Mesenchymal stem cell (in vitro differentiated cells and primary cell): ENCODE data around the gene RBM6.

Source experiments
- DNase-seq: peaks from one replicate; pipeline ENCODE4 v3.0.0-alpha.2; 2013
- H2AFZ ChIP-seq: one replicate; pipeline ENCODE4 v1.6.1; 2013; ENCODE audit warnings: low read depth, mild to moderate bottlenecking, control low read depth, inconsistent platforms, low read length, moderate library complexity
- H2AK5ac ChIP-seq: 2 replicates; pipeline ENCODE4 v1.6.1; 2013; ENCODE audit warnings: low read length, moderate library complexity, mild to moderate bottlenecking, inconsistent platforms; ENCODE audit not compliant: severe bottlenecking
- H2BK120ac ChIP-seq: one replicate; pipeline ENCODE4 v1.6.1; 2013; ENCODE audit warnings: low read depth, mild to moderate bottlenecking, inconsistent platforms, low read length, moderate library complexity
- H2BK12ac ChIP-seq, 2 experiments: one replicate each; pipeline ENCODE4 v1.6.1; 2013; ENCODE audit warnings: inconsistent platforms in 2 of 2, low read length in 2 of 2, mild to moderate bottlenecking in 2 of 2, moderate library complexity in 2 of 2, control low read depth in 1 of 2
- H2BK15ac ChIP-seq: one replicate; pipeline ENCODE4 v1.6.1; 2013; ENCODE audit warnings: mild to moderate bottlenecking, low read depth, inconsistent platforms; ENCODE audit not compliant: poor library complexity, severe bottlenecking
- H2BK5ac ChIP-seq: 2 replicates; pipeline ENCODE4 v1.6.1; 2013; ENCODE audit warnings: low read depth, mild to moderate bottlenecking, low read length, control low read depth, inconsistent platforms; ENCODE audit not compliant: poor library complexity, severe bottlenecking
- H3K14ac ChIP-seq, 2 experiments: one replicate each; pipeline ENCODE4 v1.6.1; 2013; ENCODE audit warnings: inconsistent platforms in 2 of 2, low read length in 2 of 2, control low read depth in 1 of 2, mild to moderate bottlenecking in 1 of 2, moderate library complexity in 1 of 2
- H3K18ac ChIP-seq, 2 experiments: one replicate each; pipeline ENCODE4 v1.6.1; 2013; ENCODE audit warnings: inconsistent platforms in 2 of 2, low read length in 2 of 2, control low read depth in 1 of 2, low read depth in 1 of 2, mild to moderate bottlenecking in 1 of 2
- H3K23ac ChIP-seq, 2 experiments: one replicate each; pipeline ENCODE4 v1.6.1; 2013; ENCODE audit warnings: inconsistent platforms in 2 of 2, low read length in 2 of 2, mild to moderate bottlenecking in 2 of 2, moderate library complexity in 2 of 2, control low read depth in 1 of 2
- H3K27ac ChIP-seq: 2 replicates; pipeline ENCODE4 v1.5.1; 2013; ENCODE audit warnings: mild to moderate bottlenecking, moderate library complexity, low read length, control low read depth, inconsistent platforms; ENCODE audit not compliant: poor library complexity, severe bottlenecking
- H3K27me3 ChIP-seq, 2 experiments: 2 replicates each; pipeline versions ENCODE4 v1.6.1 to v1.7.0; 2013; ENCODE audit warnings: low read length in 2 of 2, mild to moderate bottlenecking in 2 of 2, moderate library complexity in 2 of 2, control low read depth in 1 of 2, inconsistent platforms in 1 of 2; ENCODE audit not compliant: control insufficient read depth in 1 of 2, insufficient read depth in 1 of 2
- H3K36me3 ChIP-seq, 2 experiments: 2 replicates each; pipeline versions ENCODE4 v1.6.1 to v1.7.0; 2013; ENCODE audit warnings: low read length in 2 of 2, control low read depth in 1 of 2, inconsistent platforms in 1 of 2, low read depth in 1 of 2, mild to moderate bottlenecking in 1 of 2; ENCODE audit not compliant: insufficient read depth in 2 of 2, control insufficient read depth in 1 of 2
- H3K4ac ChIP-seq, 2 experiments: one replicate each; pipeline ENCODE4 v1.6.1; 2013; ENCODE audit warnings: inconsistent platforms in 2 of 2, low read length in 2 of 2, mild to moderate bottlenecking in 2 of 2, moderate library complexity in 2 of 2, control low read depth in 1 of 2, low read depth in 1 of 2
- H3K4me1 ChIP-seq: 2 replicates; pipeline ENCODE4 v1.6.1; 2013; ENCODE audit warnings: low read depth, low read length, control low read depth; ENCODE audit not compliant: control insufficient read depth, insufficient read depth
- H3K4me2 ChIP-seq: 2 replicates; pipeline ENCODE4 v1.6.1; 2013; ENCODE audit warnings: low read length, mild to moderate bottlenecking, inconsistent platforms; ENCODE audit not compliant: poor library complexity, severe bottlenecking
- H3K4me3 ChIP-seq, 2 experiments: 2 replicates each; pipeline versions ENCODE4 v1.5.1 to v1.7.0; 2013; ENCODE audit warnings: low read length in 2 of 2, mild to moderate bottlenecking in 2 of 2, control low read depth in 1 of 2, low read depth in 1 of 2; ENCODE audit not compliant: insufficient read depth in 1 of 2
- H3K79me1 ChIP-seq: replicated peaks from 2 replicates; pipeline ENCODE4 v1.6.1; 2013; ENCODE audit warnings: mild to moderate bottlenecking, control low read depth, low read length, inconsistent platforms; ENCODE audit not compliant: poor library complexity, severe bottlenecking
- H3K9ac ChIP-seq: 2 replicates; pipeline ENCODE4 v1.7.0; 2013; ENCODE audit warnings: mild to moderate bottlenecking, low read length, moderate library complexity
- H3K9me3 ChIP-seq: 2 replicates; pipeline ENCODE4 v1.7.0; 2013; ENCODE audit warnings: mild to moderate bottlenecking, low read length; ENCODE audit not compliant: control insufficient read depth
- H4K8ac ChIP-seq: one replicate; pipeline ENCODE4 v1.6.1; 2013; ENCODE audit warnings: inconsistent platforms, mild to moderate bottlenecking, low read length, moderate library complexity
- H4K91ac ChIP-seq: one replicate; pipeline ENCODE4 v1.6.1; 2013; ENCODE audit warnings: mild to moderate bottlenecking, low read length, inconsistent platforms
- WGBS: methylation state at CpG from one replicate; pipeline ENCODE4 v1.1.7; 2013; ENCODE audit warnings: mixed read lengths; 5-methylcytosine and 5-hydroxymethylcytosine counted together

RBM6 gene

DNA sequence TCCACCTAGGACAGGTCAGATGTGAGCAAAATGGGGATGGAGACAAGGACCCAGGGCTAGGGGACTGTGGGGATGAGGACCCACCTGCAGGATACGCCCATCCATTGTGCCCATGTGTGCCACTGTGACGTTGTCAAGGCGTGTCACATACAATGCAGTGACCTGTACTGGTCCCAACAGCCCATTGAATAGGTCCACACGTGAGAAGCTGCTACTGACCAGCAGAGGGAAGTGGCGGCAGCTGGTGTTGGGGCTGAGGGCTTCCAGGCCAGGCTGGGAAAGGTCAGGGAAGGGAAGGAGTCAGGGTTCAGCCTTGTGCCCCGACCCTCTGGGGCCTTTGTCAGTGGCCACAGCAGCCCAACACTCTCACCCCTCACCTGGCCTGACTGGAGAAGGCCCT lies 41.0 kb upstream of the RBM6 start:
- no peak overlapping the region for H3K18ac ChIP-seq

GRCh38 chr3:49899815-49900214 lies 40.1 kb upstream of the RBM6 start:
- H4K8ac ChIP-seq, result no peak overlapping the region
- H3K9me3 ChIP-seq, result no peaks in the 10 kb centered on the region
- H3K4ac ChIP-seq, result no peak overlapping the region
- no peaks in the 10 kb centered on the region for H3K79me1 ChIP-seq
- no peak overlapping the region for H3K23ac ChIP-seq
- no peak overlapping the region for H3K9ac ChIP-seq
- H3K18ac ChIP-seq, result no peak overlapping the region
- no peak overlapping the region for H3K4me3 ChIP-seq
- H3K4me2 ChIP-seq, result no peak overlapping the region
- no peak overlapping the region for H3K27ac ChIP-seq
- H4K91ac ChIP-seq, result no peak overlapping the region
- H2BK120ac ChIP-seq, result no peak overlapping the region
- no peak overlapping the region for H3K14ac ChIP-seq
- DNase-seq, result no peak
- peaks cover 7 to 14% of the 10 kb centered on the region in 2 experiments for H3K27me3 ChIP-seq
- H3K36me3 ChIP-seq, result no peaks in the 10 kb centered on the region
- H2AK5ac ChIP-seq, result no peak overlapping the region
- H2AFZ ChIP-seq, result no peak overlapping the region
- H2BK12ac ChIP-seq, result no peak overlapping the region
- H2BK5ac ChIP-seq, result no peak overlapping the region
- WGBS, result 55% methylated on average over 5 of the region's 5 CpGs
- no peak overlapping the region for H2BK15ac ChIP-seq
- H3K4me1 ChIP-seq, result peaks cover 13% of the 10 kb centered on the region

More for the DNA sequence above, 41.0 kb upstream of the RBM6 start:
- Histone ChIP-seq H3K27me3 (peaks cover 7 to 14% of the 10 kb centered on the region in 2 experiments), H3K4ac (no peak overlapping the region), H3K27ac (no peak overlapping the region), H4K8ac (no peak overlapping the region), H2BK5ac (no peak overlapping the region), H3K4me3 (no peak overlapping the region), H2BK120ac (no peak overlapping the region), H3K14ac (no peak overlapping the region), H3K9me3 (no peaks in the 10 kb centered on the region), H2BK12ac (no peak overlapping the region), H3K4me1 (peaks cover 12% of the 10 kb centered on the region), H3K4me2 (no peak overlapping the region), H2AK5ac (no peak overlapping the region), H3K23ac (no peak overlapping the region), H3K79me1 (no peaks in the 10 kb centered on the region), H3K36me3 (no peaks in the 10 kb centered on the region), H4K91ac (peak overlapping the region; percentile 13), H2AFZ (no peak overlapping the region), H2BK15ac (no peak overlapping the region), H3K9ac (no peak overlapping the region)
- 66% methylated on average over 6 of the region's 6 CpGs for WGBS
- DNase-seq, result no peak

DNA sequence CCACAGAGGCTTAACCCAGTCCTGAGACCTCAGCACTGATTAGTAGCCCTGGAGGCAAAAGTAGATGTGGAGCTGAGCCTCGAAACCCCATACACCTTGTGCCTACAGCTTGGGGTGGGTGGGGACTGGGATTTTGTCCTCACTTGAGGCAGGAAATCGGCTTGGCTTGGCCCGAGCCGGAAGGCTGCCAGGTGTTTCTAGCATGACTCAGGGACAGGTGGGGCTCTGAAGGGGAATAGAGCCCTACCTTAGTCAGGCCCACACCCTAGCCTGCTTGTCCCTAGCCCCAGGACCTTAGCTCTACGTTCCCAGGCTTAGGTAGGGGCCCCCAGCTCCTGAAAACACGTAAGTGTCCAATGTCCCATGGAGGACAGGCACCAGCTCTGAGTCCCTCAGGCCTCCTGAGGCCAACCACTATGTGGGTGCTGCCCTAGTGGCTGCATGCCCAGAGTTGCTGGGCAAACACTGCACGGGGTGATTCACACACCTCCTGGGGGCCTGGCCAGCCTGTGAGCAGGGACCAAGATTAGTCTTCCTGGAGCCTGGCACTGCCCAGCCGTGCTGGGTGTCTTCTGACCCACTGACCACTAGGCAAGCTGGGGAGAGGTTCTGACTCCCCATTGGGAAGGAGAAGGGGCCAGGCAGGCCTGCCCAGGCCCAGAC lies 39.3 kb upstream of the RBM6 start:
- DNase-seq, result no peak
- Histone ChIP-seq H2BK120ac (no peak overlapping the region), H3K79me1 (no peaks in the 10 kb centered on the region), H3K4me1 (peaks cover 13% of the 10 kb centered on the region), H3K18ac (no peak overlapping the region), H2BK12ac (no peak overlapping the region), H3K9ac (no peak overlapping the region), H3K14ac (peak overlapping the region in 1 of 2 experiments; percentile 44), H3K36me3 (no peaks in the 10 kb centered on the region), H2AFZ (no peak overlapping the region), H4K91ac (no peak overlapping the region), H2BK15ac (no peak overlapping the region), H3K4ac (no peak overlapping the region), H4K8ac (no peak overlapping the region), H3K27me3 (peaks cover 7 to 11% of the 10 kb centered on the region in 2 experiments), H3K4me3 (no peak overlapping the region), H3K23ac (no peak overlapping the region), H3K27ac (no peak overlapping the region), H3K4me2 (no peak overlapping the region), H3K9me3 (no peaks in the 10 kb centered on the region), H2BK5ac (no peak overlapping the region), H2AK5ac (no peak overlapping the region)
- 79% methylated on average over 8 of the region's 8 CpGs for WGBS

DNA sequence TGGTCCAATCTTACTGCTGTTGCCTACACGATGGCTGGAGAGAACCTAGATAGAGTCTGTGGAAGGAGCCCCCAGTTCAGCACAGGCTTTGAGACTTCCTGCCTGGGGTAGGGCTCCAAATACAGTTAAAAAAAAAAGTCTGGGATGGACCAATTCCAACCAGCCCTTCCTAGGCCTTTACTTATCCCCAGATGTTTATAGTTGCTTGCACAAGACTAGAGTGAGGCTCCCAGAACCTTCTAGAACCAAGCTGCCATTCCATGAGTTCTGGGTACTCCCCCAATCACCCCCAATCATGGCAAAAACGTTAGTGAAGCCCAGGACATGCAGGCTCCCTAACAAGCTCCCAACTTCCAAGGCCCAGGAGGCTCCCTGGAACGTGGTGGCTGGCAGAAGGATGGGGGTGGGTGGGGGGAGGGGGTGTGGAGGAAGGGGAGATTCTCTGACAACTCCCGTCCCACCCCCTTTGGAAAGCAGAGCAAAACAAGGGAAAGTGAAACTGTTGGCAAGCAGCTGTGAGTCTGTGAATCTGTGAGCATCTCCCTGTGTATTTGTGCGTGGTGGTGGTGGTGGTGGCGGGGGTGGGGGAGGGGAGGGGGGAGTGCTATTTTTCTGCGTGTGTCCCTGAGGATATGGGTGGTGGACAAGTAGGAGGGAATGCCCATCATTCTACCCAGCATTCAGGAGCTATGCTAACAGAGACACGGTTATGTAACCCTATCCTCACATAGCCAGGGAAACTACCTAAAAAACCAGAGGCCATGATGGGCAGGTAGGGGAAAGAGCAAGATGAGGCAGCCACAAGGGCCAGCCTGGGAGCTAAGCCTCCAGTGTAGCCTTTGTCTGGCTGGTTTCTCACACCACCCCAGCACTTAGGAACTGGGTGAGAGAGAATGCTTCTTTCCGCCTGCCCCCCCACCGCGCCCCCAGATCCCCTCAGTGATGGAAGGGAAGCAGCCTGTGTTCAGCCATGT lies 38.3 kb upstream of the RBM6 start:
- H3K4me1 ChIP-seq, result peaks cover 19% of the 10 kb centered on the region
- 80% methylated on average over 5 of the region's 11 CpGs for WGBS
- no peak overlapping the region for H4K8ac ChIP-seq
- H3K4ac ChIP-seq, result no peak overlapping the region
- H3K14ac ChIP-seq, result no peak overlapping the region
- H3K9me3 ChIP-seq, result no peaks in the 10 kb centered on the region
- H4K91ac ChIP-seq, result no peak overlapping the region
- no peak overlapping the region for H2BK120ac ChIP-seq
- peak; percentile 26 for DNase-seq
- no peaks in the 10 kb centered on the region for H3K36me3 ChIP-seq
- H2BK5ac ChIP-seq, result no peak overlapping the region
- H3K27ac ChIP-seq, result no peak overlapping the region
- no peak overlapping the region for H3K4me3 ChIP-seq
- no peak overlapping the region for H3K9ac ChIP-seq
- no peak overlapping the region for H3K23ac ChIP-seq
- peaks cover 0 to 6% of the 10 kb centered on the region in 2 experiments for H3K27me3 ChIP-seq
- H3K18ac ChIP-seq, result no peak overlapping the region
- H2BK12ac ChIP-seq, result no peak overlapping the region
- no peak overlapping the region for H3K4me2 ChIP-seq
- H2AK5ac ChIP-seq, result no peak overlapping the region
- H2BK15ac ChIP-seq, result no peak overlapping the region
- H3K79me1 ChIP-seq, result no peaks in the 10 kb centered on the region
- no peak overlapping the region for H2AFZ ChIP-seq
